HG03103 (cell line): ENCODE data around the gene SENP8.
"Not testable (repeated sequence)": the region's sequence is repeated elsewhere in the genome, so short reads cannot be mapped to it uniquely, and the experiment has no call there.

ENCODE experiments used
- ATAC-seq: cut with Tn5 transposase; IDR thresholded peaks from one replicate; pipeline ENCODE4 v1.9.1; 2021; ENCODE audit warnings: low read depth; ENCODE audit not compliant: unreplicated experiment

Gene SENP8

DNA sequence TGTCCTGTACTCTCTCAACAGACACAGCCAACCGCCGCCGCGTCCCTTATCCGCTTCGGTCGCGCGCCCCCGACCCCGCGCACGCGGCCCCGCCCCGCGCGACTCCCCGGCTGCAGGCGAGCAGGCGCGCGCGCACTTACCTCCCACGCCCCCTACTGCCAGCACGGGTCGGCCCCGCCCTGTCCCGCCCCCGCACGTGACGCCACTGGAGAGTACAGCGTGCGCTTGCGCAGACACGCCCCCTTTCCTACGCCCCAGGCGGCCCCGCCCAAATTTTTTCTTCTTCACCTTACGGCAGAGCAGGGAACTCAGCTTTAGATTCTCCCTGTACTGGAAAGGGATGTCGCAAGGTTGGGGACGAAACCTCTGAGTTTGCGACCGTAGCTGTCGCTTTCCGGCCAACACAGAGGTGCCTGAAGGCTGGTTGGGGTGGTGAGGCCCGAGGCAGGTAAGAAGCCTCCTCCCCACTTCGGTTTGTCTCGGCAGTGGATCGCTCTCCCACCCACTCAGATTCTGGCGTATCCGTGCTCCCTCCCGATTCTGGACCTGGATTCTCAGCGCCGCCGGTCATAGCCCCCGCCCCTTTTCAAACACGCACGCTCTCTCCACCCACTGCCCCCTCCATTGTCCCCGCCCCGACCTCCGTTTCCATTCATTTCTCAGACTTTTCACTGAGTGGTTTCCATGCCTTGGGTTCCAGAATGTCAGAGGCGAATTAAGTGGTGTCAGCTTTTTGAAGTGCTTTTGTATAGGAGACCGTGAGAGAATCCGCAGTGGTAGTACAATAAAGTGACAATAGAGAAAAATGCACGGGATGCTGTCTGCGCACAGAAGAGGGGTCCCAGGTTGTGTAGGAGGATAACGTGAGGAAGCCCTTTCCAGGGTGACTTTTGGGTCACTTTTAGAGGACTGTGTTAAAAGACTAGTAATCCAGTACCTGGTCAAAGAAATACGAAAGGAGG lies at the start of gene SENP8, which contains the start of gene MYO9A:
TSS of gene SENP8 (plus strand) at position 387 of the 962 bp plus-strand sequence. CDS start 21,221 bp downstream, outside the sequence.
TSS of gene MYO9A (minus strand) at position 134 of the 962 bp plus-strand sequence. CDS start 71,587 bp downstream, outside the sequence.
- peak; percentile 45 for ATAC-seq

DNA sequence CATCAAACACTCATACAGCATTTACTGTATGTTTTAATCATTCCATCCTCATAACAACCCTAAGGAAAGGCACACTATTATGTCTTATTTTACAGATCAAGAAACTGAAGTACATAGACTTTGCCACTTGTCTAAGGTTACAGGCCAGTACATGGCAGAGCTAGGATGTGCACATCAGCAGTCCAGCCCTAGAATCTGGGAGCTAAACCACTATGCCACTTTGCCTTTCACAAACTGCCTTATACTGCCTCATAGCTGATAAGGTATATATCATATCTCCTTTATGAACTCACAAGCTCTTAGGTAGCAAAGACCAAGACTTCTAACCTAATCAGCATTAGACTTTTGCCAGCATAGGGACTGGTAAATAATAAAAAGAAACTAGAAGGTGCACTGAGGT lies 49.3 kb upstream of the SENP8 start:
- ATAC-seq, result no peak

DNA sequence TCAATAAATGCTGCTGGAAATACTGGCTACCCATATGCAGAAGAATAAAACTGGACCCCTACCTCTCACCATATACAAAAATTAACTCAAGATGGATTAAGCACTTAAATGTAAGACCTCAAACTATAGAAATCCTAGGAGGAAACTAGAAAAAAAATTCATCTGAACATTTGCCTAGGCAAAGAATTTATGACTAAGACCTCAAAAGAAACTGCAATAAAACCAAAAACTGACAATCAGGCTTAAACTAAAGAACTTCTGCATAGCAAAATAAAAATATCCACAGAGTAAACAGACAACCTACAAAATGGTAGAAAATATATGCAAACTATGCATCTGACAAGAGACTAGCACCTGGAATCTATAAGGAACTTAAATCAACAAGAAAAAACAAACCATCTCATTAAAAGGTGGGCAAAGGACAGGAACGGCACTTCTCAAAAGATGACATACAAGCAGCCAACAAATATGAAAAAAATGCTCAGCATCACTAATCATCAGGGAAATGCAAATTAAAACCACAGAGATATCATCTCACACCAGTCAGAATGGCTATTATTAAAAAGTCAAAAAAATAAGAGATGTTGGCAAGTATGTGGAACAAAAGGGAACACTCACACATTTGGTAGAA lies 47.3 kb upstream of the SENP8 start:
- ATAC-seq, result no peak

DNA sequence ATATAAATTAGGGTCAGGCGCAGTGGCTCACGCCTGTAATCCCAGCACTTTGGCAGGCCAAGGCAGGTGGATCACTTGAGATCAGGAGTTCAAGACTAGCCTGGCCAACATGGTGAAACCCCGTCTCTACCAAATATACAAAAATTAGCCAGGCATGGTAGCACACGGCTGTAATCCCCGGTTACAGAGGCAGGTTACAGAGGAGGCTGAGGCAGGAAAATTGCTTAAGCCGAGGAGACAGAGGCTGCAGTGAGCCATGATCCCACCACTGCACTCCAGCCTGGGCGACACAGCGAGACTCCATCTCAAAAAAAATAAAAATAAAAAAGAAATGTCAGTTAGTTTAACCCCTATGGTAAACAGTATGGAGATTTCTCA lies 46.8 kb upstream of the SENP8 start:
- not testable (repeated sequence) for ATAC-seq

DNA sequence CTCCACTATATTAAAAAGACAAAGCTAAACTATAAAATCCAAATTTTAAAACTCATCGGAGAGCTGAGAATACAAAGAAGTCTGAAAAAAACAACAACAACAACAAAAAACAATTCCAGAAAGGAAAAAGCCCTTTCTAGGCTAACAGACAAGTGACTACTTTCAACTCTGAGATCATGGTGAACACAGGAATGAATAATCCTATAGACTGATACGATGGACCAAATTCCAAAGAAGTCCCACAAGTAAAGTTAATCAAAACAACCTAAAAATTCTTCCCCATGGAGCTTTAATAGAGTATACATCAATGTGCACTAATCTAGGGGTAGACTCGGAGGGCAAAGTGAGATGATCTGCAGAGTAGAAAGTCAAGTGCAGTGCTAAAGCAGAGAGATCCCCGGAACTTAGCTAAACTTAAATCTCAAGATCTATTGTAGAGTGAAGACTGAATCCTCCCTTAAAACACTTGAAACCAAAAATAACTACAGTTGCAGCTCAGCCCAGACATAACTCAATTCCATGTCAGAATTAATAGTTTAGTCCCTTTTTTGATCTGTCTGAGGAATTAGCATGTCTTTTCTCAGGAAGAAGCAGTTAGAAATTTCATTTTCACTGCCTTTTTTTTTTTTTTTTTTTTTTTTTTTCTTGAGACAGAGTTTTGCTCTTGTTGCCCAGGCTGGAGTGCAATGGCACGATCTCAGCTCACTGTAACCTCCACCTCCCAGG lies 43.7 kb upstream of the SENP8 start:
- ATAC-seq, result no peak

DNA sequence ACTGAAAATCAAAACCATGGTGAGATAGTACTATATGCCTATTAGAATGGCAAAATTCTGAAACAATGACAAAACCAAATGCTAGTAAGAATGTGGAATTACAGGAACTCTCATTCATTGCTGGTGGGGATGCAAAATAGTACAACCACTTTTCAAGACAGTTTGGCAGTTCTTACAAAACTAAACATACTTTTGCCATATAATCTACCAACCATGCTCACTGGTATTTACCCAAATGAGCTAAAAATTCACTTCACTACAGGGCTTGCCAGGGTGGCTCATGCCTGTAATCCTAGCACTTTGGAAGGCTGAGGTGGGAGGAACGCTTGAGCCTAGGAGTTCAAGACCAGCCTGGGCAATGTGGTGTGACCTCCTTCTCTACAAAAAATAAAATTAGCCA lies 40.3 kb upstream of the SENP8 start:
- no peak for ATAC-seq

DNA sequence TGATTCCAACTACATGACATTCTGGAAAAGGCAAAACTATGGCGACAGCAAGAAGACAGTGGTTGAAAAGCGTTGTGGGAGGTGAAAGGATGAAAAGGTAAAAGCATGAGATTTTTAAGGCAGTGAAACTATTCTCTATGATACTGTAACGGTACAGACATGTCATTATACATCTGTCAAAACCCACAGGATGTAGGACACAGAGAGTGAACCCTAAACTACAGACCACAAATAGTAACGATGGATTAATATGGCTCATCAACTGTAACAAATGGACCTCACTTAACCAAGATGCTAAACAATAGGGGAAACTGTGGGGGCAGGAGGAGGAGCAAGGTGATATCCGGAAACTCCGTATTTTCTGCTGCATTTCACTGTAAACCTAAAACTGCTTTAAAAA lies 39.3 kb upstream of the SENP8 start:
- peak; percentile 70 for ATAC-seq

DNA sequence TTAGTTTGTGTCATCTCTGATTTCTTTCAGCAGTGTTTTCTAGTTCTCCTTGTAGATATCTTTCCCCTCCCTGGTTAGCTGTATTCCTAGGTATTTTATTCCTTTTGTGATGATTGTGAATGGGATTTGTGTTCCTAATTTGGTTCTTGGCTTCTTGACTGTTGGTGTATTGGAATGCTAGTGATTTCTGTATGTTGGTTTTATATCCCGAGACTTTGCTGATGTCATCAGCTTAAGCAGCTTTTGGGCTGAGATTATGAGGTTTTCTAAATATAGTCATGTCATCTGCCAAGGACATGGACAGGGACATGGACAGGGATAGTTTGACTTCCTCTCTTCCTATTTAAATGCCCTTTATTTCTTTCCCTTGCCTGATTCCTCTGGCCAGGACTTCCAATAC lies 36.0 kb upstream of the SENP8 start:
- ATAC-seq, result no peak

DNA sequence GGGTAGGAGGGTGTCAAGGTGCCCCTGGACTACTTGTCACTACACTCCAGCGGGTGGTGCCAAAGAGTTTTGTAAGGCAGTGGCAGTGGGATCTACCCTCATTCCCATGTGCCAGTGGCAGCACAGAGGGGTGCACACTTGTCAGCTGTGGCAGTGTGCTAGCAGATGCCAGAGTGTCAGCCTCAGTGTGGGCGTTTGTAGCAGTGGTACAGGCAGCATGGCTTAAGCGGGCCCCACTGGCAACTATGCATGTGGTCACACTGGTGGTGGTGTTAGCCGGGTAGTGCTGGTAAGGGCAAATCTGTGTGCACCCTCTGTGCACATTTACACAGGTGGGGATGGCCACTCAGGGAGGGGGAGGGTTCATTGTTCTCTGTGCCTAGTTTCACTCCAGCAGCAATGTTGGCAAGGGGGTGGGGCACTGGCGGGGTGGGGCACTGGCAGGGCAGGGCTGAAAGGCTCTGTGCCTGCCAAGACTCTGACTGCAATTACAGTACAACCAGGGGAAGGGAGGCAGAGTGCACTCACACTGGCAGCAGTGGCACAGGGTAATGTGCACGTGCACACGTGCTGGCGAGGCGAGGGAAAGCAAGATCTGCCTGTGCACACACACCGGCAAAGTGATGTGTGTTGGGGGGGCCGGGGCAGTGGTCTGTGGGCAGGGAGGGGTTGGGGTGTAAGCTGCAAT lies 32.0 kb upstream of the SENP8 start:
- no peak for ATAC-seq

DNA sequence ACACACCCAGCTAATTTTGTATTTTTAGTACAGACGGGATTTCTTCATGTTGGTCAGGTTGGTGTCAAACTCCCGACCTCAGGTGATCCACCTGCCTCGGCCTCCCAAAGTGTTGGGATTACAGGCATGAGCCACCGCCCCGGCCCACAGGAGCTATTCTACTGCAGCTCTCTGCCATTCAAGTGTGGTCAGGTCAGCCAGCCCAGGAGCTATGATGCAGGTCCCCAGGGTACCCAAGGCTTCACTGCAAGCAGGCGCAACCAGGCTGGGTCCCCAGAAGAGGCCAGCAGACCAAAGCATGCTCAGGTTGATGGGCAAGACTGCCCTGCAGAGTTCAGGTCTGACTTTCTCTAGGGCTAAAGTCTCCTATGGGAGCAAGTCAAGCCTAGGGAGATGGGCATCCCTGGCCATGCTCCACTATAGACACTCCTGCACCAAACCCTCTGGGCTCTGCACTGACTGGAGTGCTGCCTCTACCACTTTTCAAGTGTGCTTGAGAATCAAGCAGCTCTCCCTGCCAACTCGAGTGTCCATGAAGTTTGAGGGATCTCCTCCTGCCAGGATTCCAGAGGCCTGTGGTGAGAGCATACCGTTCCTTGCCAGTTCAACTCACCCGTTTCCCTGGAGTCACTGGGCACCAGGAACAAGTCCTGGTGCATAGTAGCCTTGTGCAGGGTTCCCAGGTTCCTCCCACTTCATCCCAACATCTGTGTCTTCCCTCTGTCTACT lies 31.1 kb upstream of the SENP8 start:
- ATAC-seq, result no peak

DNA sequence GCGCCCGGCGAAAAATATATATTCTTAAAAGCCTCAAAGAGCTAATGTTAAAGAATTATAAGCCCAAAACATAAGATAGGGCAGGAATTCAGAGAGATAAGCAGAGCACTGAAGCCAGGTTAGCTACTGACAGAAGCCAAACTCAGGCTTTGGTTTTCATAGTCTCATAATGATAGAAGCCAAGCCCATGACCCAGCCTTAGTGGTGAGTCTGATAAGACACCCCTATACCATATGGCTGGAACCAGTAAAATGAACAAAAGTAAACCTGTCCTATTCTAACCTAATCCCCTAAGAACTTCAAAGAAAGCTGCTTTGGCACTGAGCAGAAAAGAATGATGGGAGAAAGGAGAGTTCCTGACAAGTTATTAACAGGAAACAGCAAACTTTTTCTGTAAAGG lies 26.2 kb upstream of the SENP8 start:
- no peak for ATAC-seq

DNA sequence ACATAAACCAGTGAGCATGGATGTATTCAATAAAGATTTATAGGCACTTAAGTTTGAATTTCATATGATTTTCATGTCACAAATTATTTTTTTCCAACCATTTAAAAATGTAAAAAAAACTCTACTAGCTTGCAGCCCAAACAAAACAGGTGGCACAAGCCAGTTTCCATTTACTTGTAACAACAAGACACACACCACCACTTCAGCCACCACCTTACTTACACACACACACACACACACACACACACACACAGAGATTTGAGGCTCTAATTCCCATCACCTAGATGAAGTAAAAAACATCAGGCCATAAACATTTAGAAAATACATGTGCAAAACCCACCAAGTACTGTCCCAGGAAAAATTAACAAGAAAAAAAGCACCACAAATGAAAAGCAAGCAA lies 25.5 kb upstream of the SENP8 start:
- no peak for ATAC-seq

DNA sequence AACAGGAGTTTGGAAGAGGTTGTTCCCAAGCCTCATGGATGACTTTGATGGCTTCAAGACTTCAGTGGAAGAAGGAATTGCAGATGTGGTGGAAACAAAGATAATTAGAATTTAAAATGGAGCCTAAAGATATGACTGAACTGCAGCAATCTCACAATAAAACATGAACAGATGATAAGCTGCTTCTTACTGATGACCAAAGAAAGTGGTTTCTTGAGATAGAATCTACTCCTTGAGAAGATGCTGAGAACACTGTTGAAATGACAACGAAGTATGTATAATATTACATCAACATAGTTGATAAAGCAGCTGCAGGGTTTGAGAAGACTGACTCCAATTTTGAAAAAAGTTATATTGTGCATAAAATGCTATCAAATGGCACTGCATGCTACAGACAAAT lies 21.4 kb upstream of the SENP8 start:
- no peak for ATAC-seq

DNA sequence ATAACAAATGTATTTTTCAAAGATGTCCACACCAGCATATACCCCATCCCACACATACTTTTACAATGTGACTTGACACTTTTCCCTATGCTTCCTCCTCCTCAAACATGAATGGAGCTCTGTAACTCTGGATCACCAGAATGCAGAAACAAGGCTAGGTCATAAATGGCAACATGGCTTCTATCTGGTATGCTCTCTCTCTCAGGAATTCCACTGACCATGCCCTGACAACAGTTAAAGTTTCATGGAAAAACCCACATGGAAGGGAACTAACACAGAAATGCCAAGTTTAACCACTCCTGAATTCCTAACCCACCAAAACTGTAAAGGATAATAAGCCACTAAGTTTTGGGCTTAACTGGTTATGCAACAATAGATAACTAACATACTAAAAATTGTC lies 20.2 kb upstream of the SENP8 start:
- ATAC-seq, result no peak

DNA sequence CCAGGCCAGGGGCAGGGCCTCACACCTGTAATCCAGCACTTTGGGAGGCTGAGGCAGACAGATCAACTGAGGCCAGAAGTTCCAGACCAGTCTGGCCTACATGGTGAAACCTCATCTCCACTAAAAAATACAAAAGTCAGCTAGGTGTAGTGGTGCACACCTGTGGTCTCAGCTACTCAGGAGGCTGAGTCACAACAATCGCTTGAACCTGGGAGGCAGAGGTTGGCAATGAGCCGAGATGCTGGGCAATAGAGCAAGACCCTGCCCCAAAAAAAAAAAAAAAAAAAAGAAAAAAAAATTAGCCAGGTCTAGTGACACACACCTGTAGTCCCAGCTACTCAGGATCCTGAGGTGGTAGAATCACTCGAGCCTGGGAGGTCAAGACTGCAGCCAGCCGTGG lies 19.0 kb upstream of the SENP8 start:
- ATAC-seq, result no peak

DNA sequence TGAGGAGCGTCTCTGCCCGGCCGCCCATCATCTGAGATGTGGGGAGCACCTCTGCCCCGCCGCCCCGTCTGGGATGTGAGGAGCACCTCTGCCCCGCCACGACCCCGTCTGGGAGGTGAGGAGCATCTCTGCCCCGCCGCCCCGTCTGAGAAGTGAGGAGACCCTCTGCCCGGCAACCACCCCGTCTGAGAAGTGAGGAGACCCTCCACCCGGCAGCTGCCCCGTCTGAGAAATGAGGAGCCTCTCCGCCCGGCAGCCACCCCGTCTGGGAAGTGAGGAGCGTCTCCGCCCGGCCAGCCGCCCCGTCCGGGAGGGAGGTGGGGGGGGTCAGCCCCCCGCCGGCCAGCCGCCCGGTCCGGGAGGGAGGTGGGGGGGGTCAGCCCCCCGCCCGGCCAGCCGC lies 17.7 kb upstream of the SENP8 start:
- ATAC-seq, result not testable (repeated sequence)

DNA sequence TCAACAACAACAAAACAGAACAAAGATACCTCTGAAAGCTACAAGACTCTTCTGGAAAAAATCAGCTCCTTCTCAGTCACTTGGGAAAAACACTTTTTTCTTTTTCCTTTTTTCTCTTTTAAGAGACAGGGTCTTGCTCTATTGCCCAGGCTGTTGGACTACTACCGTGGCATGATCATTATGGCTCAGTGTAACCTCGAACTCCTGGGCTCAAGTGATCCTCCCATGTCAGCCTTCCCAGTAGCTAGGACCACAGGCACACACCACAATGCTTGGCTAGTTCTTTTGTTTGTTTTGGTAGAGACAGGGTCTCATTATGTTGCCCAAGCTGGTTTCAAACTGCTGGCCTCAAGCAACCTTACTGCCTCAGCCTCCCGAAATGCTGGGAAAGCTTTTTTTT lies 13.1 kb upstream of the SENP8 start:
- no peak for ATAC-seq

DNA sequence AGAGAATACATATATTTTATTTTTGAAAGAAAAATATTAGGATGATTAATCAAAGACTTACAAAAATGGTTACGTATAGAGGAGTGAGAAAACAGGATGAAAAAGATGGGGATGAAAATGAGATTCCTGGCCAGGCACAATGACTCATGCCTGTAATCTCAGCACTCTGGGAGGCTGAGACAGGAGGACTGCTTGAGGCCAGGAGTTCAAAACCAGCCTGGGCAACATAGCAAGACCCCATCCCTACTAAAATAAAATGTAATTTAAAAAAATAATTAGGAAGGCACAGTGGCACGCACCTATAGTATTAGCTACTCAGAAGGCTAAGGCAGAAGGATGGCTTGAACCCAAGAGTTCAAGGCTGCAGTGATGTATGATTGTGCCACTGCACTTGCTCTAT lies 12.1 kb upstream of the SENP8 start:
- ATAC-seq, result no peak

DNA sequence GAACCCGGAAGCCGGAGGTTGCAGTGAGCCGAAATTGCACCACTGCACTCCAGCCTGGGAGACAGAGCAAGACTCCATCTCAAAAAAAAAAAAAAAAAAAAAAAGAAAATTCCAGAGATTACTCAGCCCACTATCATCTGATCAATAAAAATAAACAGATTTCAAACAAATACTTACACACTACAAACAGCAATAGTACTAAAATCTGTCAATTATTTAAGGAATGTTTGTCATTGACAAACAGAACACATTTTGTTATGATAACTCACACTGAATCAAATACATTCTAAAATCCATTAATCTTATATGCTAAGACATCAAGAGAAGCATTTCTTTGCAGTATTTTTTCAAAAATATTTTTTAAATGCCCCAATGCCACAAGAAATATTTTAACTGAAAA lies 7.8 kb upstream of the SENP8 start:
- no peak for ATAC-seq

DNA sequence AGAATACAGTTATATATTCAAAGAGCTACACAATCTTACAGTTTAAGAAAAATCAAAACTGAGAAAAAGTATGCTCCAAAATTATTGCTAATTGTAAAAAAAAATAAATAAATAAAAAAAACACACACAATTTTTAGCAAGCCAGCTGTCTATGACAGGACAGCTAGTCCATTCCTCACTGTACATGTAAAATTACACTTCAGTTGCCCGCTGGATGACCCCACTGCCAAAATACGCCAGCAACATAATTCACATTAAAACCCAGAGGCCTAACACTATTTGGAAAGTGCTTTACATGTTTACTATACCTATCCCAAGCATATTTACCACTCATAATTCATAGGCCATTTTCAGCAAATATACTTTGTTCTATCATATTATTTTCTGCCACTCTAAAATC lies 6.1 kb upstream of the SENP8 start:
- ATAC-seq, result no peak
